ENCODE data around the gene HSF4.

HSF4 gene

DNA sequence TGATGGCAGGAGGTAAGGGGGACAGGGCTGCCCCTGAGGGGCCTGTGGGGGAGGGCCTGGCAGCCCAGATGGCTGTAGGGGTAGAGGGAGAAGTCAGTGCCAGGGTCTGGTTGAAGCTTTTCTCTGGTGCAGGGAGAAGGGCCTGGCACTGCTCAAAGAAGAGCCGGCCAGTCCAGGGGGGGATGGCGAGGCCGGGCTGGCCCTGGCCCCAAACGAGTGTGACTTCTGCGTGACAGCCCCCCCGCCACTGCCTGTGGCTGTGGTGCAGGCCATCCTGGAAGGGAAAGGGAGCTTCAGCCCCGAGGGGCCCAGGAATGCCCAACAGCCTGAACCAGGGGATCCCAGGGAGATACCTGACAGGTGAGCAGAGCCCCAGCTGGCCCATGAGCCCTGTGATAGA is 3.0 kb downstream of the HSF4 start:
- DNase-seq: no peak

DNA sequence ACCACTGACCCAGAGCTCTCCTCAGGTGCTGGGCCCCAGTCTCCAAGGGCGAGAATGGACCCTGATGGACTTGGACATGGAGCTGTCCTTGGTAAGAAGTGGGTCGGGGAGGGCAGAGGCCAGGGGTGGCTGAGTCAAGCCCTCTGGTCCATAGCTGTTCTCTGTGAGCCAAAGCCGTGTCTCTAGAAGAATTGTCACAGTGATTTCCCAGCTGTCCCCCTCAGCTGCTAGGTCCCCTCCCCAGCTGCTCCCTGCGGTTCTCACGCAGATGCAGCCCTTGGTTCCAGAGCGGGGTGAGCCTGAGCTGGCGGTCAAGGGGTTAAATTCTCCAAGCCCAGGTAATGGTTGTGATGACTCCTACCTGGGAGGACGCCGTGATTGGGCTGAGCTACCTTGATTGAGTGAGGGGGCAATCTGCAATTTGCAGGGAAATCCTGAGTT is 4.5 kb downstream of the HSF4 start:
- DNase-seq: no peak

DNA sequence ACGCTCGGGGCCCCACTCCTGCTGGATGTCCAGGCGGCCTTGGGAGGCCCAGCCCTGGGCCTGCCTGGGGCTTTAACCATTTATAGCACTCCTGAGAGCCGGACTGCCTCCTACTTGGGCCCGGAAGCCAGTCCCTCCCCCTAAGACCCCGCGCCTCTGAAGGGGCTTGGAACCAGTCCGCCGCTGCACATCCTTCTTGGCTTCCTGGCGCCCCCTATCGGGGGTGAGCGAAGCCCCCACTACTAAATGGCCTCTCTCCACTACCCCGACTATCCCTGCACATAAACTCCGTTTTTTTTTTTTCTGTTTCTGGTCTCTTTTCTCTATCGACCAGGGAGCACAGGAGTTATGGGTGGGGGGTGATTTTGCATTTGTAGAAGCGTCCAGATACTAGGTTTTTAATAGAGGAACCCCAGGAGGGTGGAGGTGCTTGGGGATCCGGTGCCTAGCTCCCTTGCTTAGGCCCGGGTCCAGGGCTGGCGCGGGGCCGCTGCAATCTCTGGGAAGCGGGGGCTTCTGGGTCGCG is 5.2 kb downstream of the HSF4 start:
- peak; percentile 58 for DNase-seq

DNA sequence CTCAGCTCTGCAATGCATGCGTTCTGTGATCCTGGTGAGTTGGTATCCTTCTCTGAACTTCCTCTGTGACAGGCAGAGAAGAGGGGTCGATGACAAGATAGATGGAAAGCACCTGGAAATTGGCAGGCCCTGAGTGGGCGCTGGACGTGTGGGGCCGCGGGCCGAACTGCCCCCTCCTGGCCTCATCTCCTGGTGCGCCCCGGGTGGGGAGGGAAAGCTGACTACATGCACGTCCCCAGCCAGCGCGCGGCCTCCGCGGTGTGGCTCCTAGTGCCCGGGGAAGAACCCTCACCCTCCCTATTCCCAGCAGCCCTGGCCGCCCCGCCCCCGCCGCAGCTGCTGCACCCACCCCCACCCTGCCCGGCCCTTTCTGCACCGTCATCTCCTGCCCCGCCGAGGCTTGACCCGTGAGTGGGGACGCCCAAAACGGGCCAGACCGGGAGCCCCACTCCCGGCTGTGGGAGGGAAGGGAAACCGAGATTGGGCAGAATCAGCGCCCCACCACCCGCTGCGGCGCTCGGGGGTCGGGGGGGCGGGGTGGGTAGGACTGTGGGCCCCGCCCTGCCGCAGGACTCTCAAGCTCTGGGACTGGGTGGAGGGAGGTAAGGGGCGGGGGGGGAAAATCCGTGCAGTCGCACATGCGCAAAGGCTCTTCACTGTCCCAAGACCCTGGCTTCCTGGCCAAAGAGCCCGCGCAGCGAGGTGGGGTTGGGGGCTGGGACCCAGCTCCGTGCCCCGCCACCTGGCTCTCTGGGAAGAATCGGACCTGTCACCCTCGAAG is 5.8 kb downstream of the HSF4 start, which contains the start of gene NOL3:
TSS of gene NOL3 (plus strand) at position 371 of the 781 bp plus-strand sequence.
- DNase-seq: peak; percentile 39

DNA sequence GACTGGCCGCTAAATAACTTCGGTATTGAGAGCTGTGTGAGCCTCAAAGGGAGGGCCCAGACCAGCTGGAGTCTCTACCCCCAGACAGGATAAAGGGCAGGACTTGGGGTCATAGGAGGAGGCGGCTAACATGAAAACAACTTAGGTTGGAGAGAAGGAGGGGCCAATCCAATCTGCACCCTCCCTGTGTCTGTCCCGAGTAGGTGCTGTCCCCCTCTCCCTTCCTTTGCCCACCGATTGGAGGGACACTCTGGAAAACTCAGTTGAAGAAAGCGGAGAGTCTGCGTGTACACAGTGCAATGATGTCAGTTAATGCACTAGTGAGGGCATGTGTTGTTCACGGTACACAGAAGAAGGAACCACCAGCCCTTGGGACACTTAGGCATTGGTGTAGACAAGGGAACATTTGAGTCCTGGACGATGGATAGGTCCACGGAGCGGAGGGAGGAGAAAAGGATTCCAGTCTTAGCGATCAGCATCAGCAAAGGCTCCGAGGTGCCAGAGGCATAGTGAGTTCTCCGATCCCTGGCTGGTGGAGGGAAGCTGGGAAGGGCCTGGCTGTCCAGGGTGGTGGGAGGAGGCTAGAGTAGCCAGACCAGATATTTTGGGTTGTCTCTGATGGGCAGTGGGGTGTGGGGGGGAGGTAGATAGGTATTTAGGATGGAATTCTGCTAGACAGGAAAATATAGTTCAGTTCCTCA is 6.6 kb downstream of the HSF4 start:
- DNase-seq: no peak

DNA sequence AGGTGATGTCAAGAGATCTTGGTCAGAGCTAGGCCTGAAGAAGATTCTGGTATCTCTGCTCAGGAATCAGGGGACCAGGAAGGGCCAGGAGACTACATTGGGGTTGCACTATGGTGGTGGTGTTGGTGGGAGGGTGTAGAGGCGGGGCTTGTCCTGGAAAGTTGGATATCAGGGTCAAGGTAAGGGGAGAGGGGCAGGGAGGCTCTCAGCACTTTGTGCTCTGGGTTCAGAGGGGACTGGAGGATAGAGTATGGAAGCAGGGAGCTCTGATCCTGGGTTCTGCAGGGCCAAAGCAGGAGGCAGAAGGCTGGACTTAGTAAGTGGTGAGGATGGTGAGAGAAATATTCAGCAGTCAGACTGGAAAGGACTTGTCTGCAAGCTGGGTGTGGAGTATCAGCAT is 8.8 kb downstream of the HSF4 start:
- DNase-seq: no peak

DNA sequence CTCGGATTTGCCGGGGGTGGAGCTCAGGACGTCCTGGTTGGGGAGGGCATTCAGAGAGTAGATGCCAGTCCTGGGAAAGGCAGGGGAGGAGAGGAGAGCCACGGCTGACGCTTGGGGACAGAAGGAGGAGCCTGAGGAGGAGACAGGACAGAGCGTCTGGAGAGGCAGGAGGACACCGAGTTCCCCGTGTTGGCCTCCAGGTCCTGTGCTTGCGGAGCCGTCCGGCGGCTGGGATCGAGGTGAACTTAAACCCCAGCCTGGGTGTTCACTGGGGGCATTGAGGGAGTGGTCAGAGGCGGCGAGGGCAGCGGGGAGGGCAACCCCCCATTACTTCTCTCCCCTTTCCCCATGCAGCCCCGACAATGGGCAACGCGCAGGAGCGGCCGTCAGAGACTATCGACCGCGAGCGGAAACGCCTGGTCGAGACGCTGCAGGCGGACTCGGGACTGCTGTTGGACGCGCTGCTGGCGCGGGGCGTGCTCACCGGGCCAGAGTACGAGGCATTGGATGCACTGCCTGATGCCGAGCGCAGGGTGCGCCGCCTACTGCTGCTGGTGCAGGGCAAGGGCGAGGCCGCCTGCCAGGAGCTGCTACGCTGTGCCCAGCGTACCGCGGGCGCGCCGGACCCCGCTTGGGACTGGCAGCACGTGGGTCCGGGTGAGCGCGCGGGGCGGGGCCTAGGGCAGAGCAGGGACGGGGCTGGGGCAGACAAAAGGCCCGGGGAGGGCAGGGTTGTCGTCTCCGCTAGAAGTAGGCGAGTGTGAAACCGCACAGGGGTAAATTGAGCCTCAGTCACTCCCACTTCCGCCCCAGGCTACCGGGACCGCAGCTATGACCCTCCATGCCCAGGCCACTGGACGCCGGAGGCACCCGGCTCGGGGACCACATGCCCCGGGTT is 9.5 kb downstream of the HSF4 start:
- peak; percentile 75 for DNase-seq

DNA sequence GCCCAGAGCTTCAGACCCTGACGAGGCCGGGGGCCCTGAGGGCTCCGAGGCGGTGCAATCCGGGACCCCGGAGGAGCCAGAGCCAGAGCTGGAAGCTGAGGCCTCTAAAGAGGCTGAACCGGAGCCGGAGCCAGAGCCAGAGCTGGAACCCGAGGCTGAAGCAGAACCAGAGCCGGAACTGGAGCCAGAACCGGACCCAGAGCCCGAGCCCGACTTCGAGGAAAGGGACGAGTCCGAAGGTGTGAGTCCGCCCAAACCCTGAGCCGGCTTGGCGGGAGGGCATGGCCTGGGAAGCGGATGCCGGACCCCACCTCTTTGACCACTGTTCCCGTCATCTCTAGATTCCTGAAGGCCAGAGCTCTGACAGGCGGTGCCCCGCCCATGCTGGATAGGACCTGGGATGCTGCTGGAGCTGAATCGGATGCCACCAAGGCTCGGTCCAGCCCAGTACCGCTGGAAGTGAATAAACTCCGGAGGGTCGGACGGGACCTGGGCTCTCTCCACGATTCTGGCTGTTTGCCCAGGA is 10.2 kb downstream of the HSF4 start:
- DNase-seq: no peak

DNA sequence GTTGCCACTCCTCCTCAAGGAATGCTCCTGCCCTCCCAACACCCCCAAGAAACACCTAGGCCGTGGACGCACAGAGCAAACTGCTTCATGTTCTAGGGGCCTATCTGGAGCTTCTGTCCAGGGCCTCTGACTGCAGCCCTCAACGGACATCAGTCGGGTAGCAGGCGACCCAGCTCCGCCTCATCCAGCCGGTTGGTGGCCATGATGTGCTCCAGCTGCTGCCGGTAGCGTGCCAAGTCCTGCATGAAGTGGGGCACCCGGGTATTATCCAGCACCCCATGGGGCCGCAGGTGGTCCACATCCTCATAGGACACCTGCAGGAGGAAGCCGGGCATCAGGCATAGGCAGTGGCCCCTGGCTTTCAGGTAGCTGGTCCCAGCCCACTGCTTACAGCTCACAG is 12.1 kb downstream of the HSF4 start:
- DNase-seq: no peak

DNA sequence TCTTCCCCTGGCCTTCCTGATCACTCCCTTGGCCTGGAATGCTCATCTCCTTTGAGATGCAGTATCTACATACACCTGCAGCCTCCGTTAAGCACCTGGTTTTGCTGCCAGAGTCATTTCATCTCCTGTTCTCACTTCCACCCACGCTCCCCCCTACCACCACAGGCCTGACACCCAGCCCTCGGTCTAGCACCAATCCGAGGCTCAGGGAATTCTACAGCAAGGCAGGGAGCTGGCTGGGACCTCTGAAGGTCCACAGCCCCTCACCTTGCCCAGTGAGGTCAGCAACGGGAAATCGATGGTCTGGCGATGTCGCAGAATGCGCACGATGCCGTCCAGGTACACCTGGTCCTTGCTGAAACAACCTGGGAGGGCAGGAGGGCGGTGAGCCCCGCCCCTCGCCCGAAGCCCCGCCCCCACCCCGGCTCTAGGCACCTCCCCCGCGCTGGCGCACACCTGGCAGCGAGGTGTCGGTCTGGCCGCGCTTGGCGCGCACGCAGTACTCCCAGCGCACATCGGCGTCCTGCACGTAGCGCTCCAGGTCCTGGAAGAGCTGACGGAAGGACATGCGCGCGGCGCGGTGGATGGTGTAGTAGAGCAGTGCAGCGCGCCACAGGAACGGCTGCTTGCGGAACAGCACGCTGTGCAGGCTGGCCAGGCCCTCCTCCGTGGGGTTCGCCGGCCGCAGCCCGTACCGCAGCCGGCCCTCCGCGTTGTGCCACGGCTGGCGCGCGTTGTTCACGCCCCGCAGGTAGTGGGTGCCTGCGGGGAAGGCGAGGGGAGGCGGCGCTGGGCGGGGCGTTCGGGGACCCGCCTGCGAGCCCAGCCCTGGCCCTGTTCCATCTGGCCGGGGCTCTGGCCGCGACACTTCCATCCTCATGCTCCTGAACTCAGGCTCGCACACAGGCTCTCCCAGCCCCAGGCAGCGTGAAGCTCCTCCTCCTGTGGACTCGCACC is 13.5 kb downstream of the HSF4 start:
- DNase-seq: peak; percentile 73

DNA sequence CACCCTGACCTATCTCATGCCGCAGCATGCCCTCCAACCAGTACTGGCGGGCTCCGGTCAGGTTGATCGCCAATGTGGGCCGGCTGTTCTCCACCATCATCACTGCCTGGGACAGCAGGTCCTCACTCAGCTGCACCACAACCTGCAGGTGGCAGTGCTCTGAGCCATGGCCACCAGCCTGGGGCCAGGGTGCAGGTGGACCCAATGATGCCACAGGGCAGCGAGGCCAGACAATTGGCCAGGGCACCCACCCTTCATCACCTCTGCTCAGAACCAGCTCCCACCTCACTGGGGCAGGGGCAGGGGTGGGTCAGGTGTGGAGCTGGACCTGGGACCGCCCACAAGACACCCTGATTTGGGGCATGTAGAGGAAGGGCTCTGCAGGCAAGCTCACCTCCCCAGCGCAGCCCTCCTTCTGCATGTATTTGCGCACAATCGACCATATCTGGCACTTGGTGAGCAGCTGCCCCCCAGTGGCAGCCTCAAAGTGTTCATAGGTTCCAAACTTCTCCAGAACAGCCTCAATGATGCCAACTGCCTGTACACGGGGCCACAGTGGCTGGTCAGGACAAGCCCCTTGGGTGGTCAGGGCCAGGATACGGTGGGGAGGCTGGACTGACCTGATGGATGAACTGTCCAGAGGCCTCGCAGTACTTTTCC is 15.0 kb downstream of the HSF4 start:
- no peak for DNase-seq

DNA sequence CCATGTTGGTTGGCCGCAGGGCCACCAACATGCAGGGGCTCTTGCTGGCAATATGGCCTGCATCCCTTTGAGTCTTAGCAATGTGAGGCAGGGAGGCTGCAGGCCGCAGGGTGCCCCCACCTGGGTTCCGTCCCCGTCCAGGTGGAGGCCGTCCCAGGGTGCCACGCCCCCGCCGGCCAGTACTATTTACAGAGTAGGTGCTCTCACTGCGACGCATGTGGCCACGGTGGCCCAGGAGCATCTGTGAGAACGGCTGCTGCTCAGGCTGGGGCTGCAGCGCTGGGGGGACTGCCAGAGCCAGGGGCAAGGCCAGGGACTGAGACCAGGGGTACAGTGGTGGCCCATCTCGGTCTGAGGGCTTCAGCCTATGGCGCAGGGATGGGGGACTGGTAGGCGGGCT is 15.6 kb downstream of the HSF4 start:
- DNase-seq: no peak

DNA sequence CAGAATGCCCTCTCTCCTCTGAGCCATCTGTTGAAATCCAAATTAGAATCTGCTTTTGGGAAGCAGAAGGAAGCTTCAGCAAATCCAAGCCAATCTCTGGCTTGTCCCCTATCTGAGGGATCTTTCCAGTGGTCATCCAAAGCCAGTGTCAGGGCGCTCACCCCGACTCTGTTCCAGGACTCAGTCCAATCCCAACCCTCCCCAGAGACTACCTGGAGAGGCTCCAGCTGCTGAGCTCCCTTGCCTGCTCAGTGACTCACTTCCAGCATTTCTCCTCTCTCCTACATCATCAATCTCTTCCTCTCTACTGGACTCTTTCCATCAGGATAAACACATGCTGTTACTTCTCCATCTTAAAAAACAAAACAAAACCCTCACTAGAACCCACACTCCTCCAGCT is 16.8 kb downstream of the HSF4 start:
- DNase-seq: no peak

DNA sequence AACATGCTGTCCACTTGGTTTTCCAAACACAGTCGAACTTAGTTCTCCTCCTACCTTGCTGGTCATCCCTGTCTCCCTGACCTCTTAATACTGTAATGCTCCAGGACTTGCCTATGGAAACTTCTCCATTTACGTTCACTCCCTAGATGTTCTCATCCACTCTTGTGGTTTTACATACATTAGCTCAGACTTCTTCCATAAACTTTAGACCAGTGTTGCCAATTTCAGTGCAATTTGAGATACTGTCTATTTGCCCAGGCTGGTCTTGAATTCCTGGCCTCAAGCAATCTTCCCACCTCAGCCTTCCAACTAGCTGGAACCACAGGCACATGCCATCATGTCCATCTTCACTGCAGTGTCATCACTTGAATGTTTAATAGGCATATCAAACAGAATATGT is 17.7 kb downstream of the HSF4 start:
- no peak for DNase-seq

DNA sequence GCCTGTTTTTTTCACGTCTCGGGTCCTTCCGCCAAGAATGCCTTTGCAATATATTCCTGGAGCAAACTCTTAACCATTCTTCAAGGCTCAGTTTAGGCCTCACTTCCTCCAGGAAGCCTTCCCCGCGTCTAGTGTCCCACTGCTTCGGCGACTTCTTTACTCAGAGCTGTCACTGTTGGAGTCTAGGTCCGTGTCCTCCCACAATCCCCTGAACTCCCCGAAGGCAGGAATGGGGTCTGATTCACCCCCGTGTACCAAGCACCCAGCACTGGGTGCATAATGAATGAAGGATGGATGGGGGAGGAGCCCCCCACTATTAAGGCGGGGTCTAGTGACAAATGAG is 18.7 kb downstream of the HSF4 start:
- DNase-seq: no peak

DNA sequence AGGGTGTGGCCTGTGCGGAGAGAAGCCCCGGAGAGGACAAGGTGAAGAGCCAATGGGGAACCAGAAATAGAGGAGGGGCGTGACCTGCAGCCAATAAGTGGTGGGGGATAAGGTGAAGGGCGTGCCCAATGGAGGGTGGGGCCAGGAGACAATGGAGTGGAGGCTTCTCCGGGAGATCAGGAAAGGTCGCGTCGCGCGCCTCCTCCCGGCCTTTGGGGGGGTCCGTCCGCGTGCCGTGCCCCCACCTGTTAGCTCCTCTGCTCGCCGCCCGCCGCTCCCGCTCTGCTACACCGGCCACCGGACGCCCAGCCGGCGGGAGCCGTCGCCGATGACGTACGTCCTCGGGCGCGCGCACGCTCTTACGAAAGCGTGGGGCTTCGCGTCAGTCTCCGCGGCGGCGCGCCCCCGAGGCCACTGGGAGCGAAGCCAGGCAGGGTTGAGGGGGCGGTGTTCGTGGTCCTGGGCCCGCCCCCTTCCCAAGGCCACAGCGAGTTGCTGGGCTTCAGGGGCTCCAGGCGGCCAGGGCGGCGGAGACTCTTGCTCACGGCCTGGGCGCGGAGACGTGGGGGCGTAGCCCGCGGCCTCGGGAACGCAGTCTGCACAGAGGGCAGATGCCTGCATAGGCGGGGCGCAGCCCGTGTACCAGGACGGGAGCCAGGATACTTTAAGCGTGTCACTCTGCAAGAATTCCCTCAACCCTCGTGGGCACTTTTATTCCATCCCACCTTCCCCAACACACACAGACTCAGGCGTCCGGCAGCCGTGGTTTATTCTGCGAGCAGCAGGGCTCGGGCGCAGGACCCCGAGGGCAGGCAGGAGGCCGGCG is 19.3 kb downstream of the HSF4 start, which contains the start of gene MATCAP1:
TSS of gene MATCAP1 (minus strand) at position 337 of the 826 bp plus-strand sequence. CDS start 3,353 bp downstream, outside the sequence.
- peak; percentile 96 for DNase-seq

DNA sequence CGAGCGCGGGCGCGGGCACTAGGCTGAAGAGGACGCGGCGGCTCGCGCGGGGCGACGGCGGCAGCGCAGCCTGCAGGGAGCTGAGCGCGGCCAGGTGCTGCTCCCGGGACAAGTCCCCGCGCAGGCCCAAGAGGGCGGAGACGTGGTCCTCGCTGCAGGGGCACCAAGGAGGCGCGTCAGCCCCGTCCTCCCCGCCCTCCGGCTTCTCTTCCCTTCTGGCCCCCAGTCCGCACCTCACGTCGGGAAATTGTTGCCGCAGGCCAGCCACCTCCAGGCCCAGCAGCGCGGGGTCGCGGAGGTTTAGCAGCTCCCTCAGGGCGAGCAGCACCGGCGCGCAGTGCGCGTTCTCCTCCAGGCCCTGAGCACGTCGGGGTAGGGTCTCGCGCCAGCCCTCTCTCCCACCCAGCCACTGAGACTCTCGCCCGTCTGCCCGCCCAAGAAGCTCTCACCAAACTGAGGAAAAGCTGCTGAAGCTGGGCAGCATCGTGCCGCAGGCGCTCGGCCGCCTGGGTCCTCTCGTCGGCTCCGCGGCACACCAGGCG is 20.0 kb downstream of the HSF4 start:
- DNase-seq: no peak

DNA sequence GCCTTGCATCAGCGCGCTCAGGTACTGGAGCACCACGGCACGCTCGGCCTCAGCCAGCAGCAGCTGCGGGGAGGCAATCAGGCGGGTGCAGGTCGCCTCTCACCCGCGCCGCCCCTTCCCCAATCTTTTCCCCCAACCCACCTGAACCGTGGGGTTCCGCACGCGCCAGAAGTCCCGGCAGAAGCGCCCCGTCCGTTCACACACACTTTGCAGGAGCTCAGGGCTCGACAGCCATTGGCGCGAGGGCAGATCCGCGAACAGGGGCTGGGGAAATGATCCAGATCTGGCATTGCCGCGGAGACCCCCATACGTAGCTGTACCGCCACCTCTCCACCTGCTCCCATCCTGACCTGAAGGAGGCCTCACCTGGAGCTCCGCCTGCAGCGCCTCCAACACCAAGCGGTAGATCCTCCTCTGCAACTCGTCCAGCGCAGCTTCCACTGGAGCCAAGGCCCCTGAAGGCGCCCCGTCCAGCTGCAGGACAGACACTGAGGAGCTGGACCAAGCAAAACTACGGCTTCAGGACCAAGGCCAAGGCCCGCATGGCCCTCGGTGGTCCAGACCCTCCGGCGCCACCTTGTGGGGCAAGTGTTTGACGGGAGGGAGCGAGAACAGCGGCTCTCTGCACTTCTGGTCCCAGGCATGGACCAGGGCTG is 20.6 kb downstream of the HSF4 start:
- DNase-seq: peak; percentile 87

DNA sequence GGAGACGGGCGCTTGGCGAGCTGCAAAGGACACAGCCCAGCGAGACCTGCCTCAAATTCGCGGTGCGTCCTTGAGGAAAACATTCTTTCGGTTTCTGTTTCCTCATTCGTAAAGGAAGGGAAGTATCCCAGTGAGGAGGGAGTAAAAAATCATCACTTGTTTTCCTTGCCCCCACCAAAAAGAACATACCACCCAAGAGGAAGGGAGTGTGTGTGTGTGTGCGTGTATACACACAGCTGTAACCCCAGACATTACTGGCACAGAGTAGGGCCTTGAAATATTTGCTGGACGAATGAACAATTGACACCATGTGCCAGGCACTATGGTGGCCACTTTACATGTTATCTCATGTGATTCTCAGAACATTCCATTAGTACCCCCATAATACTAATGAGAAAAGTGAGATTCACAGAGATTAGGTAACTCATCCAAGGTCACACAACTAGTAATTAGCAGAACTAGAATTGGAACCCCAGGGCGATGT is 21.1 kb downstream of the HSF4 start:
- DNase-seq: no peak
